HG02970 (cell line): Measurements from ENCODE around the gene FMNL1.

Experiments used
- ATAC-seq: cut with Tn5 transposase; IDR thresholded peaks from one replicate; pipeline ENCODE4 v1.9.1; 2021; ENCODE audit warnings: mild to moderate bottlenecking, moderate library complexity, moderate number of reproducible peaks; ENCODE audit not compliant: unreplicated experiment, low FRiP score

Gene FMNL1

GRCh38 chr17:45255358-45255757, 33.7 kb downstream of the FMNL1 start:
- ATAC-seq = no peak

- ATAC-seq = no peak
Observed at GRCh38 chr17:45256114-45256966, 34.7 kb downstream of the FMNL1 start.

DNA sequence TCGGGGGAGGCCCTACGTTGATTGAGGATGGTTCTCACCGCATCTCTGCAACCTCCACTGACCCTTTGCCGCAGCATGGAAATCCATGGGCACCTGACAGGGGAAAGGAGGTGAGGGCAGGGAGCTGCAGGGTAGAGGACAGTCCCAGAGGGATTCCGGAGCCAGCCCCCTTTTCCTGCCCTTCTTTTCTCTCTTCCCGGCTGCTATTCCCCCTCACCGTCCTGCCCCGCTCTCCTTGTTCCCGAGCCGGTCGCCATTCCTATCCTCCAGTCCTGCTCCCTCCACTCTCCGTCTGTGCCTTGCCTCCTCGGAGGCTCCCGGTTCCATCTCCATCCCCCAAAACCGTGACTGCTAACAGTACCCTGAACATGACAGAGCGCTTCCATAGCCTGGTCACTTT, 35.4 kb downstream of the FMNL1 start:
- ATAC-seq = no peak

DNA sequence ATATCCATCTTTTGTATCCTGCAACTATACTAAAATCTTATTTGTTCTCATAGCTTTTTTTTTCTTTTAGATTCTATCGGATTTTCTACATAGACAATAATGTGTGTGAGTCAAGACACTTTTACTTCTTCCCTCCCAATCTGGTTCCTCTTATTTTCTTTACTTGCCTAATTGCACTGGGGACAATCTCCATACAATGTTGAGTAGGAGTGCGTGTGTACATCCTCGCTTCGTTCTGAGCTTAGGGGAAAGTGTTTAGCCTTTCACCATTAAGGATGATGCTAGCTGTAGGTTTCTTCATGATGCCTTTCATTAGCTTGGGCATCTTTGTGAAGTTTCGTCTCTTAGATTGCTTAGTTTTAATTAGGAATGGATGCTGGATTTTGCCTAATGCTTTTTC, 37.3 kb downstream of the FMNL1 start:
- no peak for ATAC-seq

DNA sequence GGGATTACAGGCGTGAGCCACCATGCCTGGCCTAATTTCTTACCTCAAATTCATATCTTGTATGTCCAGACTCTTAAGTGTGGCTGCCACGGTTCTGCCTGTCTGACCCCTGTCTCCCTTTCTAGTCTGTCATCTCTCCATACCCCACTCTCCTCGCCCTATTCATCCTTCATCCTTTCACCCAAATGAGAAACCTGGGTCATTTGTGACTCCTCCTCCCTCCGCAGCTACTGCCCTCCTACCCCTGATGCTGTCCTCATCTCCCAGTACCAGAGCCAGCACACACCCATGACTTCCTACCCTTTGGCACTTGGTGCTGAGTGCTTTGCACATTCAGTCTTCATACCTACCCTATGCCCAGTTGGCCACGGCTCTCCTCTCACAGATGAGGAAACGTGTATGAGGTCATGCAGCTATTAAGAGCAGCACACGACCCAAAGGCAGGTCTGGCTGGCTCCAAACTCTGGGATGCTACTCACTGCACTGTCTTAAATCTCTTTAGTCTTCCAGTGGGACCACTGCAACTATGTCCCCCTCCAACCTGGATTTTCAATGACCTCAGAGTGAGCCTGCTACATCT, 38.6 kb downstream of the FMNL1 start:
- ATAC-seq = no peak

DNA sequence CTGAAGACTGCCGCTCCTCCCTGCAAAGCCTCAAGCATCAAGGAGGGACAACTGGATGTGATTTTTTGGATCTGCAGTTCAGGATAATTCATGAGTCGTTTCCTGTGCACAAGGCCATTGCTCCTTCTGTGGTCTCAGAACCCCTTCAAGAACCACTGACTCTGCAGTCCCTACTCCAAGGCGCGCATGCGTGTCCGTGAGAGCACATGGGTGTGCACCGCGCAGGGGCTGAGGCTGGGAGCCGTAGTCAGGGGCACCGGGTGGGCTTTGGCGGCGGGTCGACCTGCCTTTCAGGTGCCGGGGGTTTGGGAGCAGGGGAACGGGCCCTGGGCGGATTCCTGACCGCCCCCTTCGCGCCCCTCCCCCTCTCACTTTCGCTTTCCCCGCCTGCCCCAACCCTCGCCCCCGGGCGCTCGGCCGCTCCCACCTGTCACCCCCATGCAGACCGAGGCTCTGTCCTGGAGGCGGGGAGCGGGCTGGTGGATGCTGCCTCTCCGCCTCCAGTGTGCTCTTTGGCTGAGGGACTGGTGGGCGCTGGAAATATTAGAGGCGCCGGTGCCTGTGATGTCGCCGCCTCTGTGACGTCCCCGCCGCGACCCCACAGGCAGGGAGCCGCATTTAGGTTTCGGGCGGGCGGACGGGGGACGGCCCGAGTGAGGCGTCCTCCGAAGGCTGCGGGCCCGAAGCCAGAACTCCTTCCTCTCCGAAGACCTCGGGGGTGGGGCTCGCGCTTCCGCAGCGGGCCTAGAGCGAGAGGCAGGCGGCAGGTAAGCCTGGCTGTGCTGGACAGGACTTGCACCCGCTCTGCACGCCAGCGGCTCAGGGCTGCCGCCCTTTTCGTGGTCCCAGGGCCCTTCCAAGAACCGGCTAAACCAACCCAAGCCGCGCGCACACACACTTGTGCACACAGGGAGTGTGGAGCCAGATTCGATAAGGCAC, 40.2 kb downstream of the FMNL1 start, which contains the start of gene SPATA32:
Gene SPATA32, minus strand, starts transcription at position 518 of the 939 bp plus-strand sequence. Its CDS starts 78 bp downstream, at position 440.
- ATAC-seq = no peak

DNA sequence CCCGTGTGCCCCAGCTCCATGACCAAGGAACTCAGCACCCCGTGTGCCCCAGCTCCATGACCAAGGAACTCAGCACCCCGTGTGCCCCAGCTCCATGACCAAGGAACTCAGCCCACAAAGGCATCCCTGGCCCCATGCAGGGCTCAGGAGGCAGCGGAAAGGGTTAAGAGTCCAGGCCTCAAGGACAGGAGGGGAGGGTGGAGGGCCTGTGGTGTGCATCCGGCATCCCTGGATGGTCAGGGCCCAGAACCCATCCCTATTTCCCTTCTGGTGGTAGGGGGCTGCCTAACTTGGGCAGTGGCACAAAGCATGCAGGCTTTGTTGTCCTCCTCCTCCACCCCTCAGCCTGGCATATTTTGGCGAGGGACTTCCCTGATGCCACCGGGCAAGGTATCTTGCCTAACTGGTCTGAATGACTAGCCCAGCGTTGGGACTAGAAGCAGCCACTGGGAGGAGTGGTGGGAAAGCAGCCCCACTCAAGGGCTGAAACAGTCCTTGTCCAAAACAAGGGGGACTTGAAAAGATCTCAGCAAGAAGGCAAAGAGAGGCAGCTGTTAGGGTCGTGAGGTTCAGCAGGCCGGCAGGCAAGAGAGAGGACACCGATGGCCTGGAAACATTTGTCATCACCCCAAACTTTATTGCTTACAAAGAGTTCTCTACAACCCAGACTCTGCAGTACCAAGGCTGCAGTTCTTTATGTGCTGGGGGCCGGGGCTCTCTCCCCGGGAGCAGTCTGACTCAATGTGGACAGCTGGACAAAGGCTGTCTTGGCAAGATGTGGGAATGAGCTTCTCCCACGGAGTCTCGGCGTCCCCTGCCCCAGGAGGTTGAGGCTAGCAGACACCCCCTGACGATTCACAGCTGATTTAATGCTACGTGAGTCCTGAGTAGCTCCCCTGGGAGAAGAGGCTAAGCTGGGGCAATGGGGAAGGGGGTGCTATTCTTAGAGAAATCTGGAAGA, 41.1 kb downstream of the FMNL1 start:
- no peak for ATAC-seq

DNA sequence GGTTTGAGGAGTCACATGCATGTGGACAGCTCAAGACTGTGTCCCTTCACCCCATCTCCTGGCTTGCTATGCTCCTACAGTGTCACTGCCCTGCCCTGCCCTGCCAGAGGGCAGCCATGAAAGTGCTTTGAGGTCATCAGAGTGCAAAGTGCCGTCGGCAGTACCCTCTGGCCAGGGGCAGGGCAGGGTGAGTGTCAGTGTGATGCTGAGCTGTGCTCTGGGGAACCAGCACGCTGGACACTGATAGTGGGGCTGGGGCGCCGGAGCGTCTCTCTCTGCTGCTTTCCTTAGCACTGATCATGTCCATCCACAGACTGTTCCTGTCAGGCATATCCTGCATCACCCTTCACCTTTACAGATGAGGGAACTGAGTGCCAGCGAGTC, 41.8 kb downstream of the FMNL1 start:
- no peak for ATAC-seq

DNA sequence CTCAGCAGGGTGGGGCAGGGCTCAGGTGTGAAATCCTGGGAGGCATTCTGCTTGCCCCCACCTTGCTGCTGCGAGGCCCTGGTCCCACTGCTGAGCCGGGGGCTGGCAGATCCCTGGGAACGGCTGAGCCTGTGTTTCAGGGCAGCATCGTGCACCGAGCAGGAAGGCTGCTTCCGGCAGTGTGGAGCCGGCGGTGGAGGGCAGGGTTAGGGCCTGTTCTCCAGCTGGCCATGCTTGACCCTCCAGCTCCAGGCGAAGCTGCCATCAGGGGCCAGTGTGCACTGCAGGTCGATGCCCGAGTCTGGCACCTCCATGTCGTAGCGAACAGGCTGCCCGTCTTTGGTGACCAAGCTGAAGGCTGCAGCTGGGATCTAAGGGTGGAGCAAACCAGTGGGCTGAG, 42.7 kb downstream of the FMNL1 start:
- no peak for ATAC-seq

- ATAC-seq = no peak
Observed at GRCh38 chr17:45264988-45265387, 43.3 kb downstream of the FMNL1 start.

GRCh38 chr17:45265821-45266220, 44.1 kb downstream of the FMNL1 start:
- no peak for ATAC-seq

- ATAC-seq = no peak
Observed at GRCh38 chr17:45266372-45266926, 44.8 kb downstream of the FMNL1 start.

DNA sequence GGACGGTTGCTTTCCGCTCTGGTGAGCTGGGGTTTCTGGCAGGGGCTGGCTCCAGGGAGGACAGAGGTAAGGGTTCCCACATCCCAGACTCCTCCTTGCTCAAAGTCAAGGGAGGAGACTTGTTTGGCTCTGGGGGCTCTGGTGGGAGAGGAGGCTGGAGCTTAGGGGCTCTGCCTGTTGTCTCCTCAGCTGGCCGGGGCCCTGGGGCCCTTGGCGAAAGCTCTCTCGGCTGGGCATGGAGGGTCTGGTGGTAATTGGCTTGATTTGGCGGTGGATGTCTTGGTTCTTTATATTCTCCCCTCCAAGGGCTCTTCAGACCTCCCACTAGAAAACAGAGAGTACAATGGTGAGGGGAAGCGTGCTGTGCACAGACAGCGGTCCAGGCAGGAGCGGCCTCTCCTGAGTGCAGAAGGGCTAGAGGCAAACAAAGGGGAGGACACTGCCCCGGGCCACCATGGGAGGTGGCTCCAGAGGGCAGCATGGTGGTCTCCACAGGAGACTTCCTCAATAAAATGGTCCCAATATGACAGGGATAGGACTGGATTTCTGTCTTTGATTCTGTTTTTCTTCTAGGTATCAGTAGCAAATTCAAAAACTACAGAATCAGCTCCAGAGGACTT, 45.9 kb downstream of the FMNL1 start:
- no peak for ATAC-seq

DNA sequence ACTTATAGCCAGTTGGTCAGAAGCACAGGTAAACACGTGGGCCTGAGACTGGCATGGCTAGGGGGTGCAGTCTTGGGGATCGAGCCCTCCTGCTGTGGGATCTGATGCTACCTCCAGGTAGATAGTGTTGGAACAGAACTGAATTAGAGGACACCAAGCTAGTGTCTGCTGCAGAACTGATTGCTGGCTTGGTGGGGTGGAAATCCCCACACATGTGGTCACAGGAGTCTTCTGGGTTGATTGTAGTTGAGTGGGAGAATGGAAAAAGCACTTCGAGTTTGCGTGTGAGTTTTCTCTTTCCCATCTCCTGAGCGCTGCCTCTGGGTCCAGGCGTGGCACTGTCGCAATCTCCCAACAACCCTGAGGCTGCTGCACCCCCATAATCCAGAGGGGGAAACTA, 48.2 kb downstream of the FMNL1 start:
- ATAC-seq = no peak

GRCh38 chr17:45270828-45271418, 49.2 kb downstream of the FMNL1 start:
- ATAC-seq = no peak

DNA sequence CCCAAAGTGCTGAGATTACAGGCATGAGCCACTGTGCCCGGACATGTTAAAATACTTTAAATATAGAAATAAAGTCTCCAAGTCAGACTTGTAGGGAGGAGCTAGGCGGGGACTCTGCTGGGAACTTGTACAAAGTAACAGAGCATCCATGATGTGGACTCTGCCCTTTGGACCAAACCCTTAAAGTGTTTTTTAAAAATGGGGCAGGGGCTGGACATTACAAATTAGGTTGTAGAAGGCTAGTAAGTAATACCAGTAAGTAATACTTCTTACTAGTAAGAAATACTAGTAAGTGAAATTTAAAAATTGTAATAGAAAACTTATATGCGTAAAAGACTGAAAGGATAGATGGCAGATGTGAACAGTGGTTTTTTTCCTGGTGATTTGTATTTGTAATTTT, 49.9 kb downstream of the FMNL1 start:
- no peak for ATAC-seq

GRCh38 chr17:45273551-45273957, 51.9 kb downstream of the FMNL1 start:
- no peak for ATAC-seq

- ATAC-seq = no peak
Observed at GRCh38 chr17:45274033-45274432, 52.3 kb downstream of the FMNL1 start.

GRCh38 chr17:45276031-45276430, 54.3 kb downstream of the FMNL1 start:
- no peak for ATAC-seq
